Activated CD8-positive, alpha-beta memory T cell treated with anti-CD3 and anti-CD28 coated beads, Interleukin-2, amount 50 U/mL, for 24 hours (primary cell): ENCODE measurements around the gene SDK1.

Experiments used
- DNase-seq: peaks from one replicate; pipeline ENCODE4 v3.0.0-alpha.2; 2020; ENCODE audit errors: extremely low read depth

SDK1 gene

GRCh38 chr7:4154882-4155535 lies 854.0 kb downstream of the SDK1 start:
- DNase-seq, result no peak

- DNase-seq, result no peak
Observed at GRCh38 chr7:4156190-4156589, 855.1 kb downstream of the SDK1 start.

GRCh38 chr7:4157651-4158050 lies 856.6 kb downstream of the SDK1 start:
- no peak for DNase-seq

- no peak for DNase-seq
Observed at GRCh38 chr7:4158441-4159153, 857.5 kb downstream of the SDK1 start.

GRCh38 chr7:4159154-4159501 lies 858.1 kb downstream of the SDK1 start:
- no peak for DNase-seq

- DNase-seq, result no peak
Observed at GRCh38 chr7:4159761-4160554, 858.9 kb downstream of the SDK1 start.

- no peak for DNase-seq
Observed at GRCh38 chr7:4162884-4163564, 862.0 kb downstream of the SDK1 start.

- DNase-seq, result no peak
Observed at GRCh38 chr7:4163565-4164203, 862.6 kb downstream of the SDK1 start.

- no peak for DNase-seq
Observed at GRCh38 chr7:4164556-4164955, 863.5 kb downstream of the SDK1 start.

GRCh38 chr7:4166340-4166739 lies 865.3 kb downstream of the SDK1 start:
- no peak for DNase-seq

GRCh38 chr7:4166807-4167206 lies 865.8 kb downstream of the SDK1 start:
- DNase-seq, result no peak

- no peak for DNase-seq
Observed at GRCh38 chr7:4167385-4167910, 866.4 kb downstream of the SDK1 start.

- DNase-seq, result no peak
Observed at GRCh38 chr7:4168041-4168440, 867.0 kb downstream of the SDK1 start.

- no peak for DNase-seq
Observed at GRCh38 chr7:4168541-4168940, 867.5 kb downstream of the SDK1 start.

- no peak for DNase-seq
Observed at GRCh38 chr7:4169455-4169854, 868.4 kb downstream of the SDK1 start.

GRCh38 chr7:4170997-4171786 lies 870.1 kb downstream of the SDK1 start:
- DNase-seq, result no peak

GRCh38 chr7:4172883-4173282 lies 871.8 kb downstream of the SDK1 start:
- no peak for DNase-seq

GRCh38 chr7:4173615-4174014 lies 872.6 kb downstream of the SDK1 start:
- DNase-seq, result no peak

- no peak for DNase-seq
Observed at GRCh38 chr7:4174016-4174415, 873.0 kb downstream of the SDK1 start.

- DNase-seq, result no peak
Observed at GRCh38 chr7:4174451-4174850, 873.4 kb downstream of the SDK1 start.

GRCh38 chr7:4174884-4175283 lies 873.8 kb downstream of the SDK1 start:
- DNase-seq, result no peak
